ENCODE measurements around the gene SLC22A31.

SLC22A31 gene

GRCh38 chr16:89152831-89153700 is 47.3 kb downstream of the SLC22A31 start:
- DNase-seq = no peak

- no peak for DNase-seq
Observed at GRCh38 chr16:89150981-89151380, 49.4 kb downstream of the SLC22A31 start.

- no peak for DNase-seq
Observed at GRCh38 chr16:89150090-89150835, 50.1 kb downstream of the SLC22A31 start.

DNA sequence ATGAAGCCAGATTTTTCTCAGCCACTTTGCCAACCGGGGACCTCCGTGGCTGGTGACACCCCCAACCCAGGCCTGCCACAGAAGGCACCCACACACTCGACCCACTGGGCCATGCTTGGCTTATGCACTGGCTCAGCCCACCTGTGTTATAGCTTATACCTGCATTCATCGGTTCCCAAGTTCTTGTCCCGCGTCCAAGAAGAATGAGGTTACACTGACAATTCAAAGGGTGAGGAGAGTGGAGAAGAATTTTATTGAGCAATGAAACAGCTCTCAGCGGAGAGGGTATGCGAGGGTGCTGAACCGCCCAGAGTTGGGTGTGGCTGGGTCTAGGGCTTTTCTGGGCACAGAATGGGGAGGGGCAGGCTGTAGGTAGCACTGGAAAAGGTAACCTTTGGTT is 51.0 kb downstream of the SLC22A31 start:
- no peak for DNase-seq

DNA sequence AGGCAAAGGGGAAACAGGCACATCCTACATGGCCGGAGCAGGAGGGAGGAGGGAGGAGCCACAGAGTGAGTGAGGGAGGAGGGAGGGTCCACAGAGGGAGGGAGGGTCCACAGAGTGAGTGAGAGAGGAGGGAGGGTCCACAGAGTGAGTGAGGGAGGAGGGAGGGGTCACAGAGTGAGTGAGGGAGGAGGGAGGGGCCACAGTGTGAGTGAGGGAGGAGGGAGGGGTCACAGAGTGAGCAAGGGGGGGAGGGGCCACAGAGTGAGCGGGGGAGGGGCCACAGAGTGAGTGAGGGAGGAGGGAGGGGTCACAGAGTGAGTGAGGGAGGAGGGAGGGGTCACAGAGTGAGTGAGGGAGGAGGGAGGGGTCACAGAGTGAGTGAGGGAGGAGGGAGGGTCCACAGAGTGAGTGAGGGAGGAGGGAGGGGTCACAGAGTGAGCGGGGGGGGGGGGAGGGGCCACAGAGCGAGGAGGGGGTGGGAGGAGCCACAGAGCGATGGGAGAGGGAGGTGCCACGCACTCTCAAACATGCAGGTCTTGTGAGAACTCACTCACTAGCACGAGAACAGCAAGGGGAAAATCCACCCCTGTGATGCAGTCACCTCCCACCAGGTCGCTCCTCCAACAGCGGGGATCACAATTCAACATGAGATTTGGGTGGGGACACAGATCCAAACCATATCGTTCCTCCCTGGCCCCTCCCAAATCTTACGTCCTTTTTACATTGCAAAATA is 53.1 kb downstream of the SLC22A31 start:
- peak in 1 of 56 donors; percentile 41 for DNase-seq

DNA sequence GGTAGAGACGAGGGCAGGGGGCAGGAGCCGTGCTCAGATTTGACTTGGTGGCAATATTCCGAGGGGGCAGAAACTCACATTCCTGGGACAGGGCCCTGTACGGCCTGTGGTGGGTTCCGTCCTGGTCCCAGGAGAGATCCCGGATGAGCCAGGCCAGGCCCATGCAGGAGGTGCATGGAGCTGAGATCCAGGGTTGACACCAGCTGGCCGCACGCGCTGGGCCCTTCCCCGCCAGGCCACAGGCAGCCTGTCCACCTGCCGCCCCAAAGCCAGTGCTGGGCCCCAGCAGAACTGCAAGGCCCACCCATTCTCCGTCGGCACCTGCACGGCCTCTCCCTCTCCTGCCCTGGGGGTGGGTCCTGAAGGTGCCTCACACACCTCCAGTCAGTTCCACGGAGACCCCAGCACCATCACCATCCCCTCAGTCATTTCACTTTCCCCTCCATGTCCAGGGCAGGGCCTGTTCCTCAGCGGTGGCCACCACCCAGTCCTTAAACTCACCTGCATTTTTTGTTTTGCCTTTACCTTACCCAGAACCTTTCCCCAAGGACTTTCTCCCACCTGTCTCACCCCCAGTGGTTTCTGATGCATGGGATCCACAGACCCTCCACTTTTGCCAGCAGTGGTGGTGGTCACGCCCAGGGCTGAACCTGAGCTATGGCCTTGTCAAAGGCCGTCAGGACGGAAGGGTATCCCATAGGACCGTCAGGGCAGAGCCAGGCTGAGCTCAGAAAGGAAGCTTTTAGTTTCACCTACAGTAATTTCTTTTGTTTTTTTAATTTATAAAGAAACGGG is 53.9 kb downstream of the SLC22A31 start:
- no peak for DNase-seq
